HFFc6 (cell line): Measurements from ENCODE around the gene PLPP2. TPM values are rescaled to one million over a fixed set of nuclear protein-coding genes. Genes with fewer than 3 reads are reported as not detected.

Experiments
- DNase-seq: peaks from one replicate; pipeline ENCODE4 v3.0.0-alpha.2; 2018
- H3K27ac Mint-ChIP-seq: 2 replicates; pipeline ENCODE4 v1.8.0; 2020; ENCODE audit warnings: mild to moderate bottlenecking, mixed read lengths
- H3K27me3 Mint-ChIP-seq: 2 replicates; pipeline ENCODE4 v1.8.0; 2021; ENCODE audit warnings: mild to moderate bottlenecking, moderate library complexity, mixed read lengths; ENCODE audit not compliant: insufficient read depth
- H3K36me3 Mint-ChIP-seq: 2 replicates; pipeline ENCODE4 v1.8.0; 2021; ENCODE audit warnings: low read depth, mixed read lengths
- H3K4me1 Mint-ChIP-seq: 2 replicates; pipeline ENCODE4 v1.8.0; 2020; ENCODE audit warnings: low read depth, mixed read lengths
- H3K4me3 Mint-ChIP-seq: 2 replicates; pipeline ENCODE4 v1.8.0; 2020; ENCODE audit warnings: mild to moderate bottlenecking, moderate library complexity, mixed read lengths
- H3K9me3 Mint-ChIP-seq: 2 replicates; pipeline ENCODE4 v1.8.0; 2020; ENCODE audit warnings: mild to moderate bottlenecking, mixed read lengths
- total RNA-seq, 6 experiments: library from RNA; stranded (reverse); fragmentation: NEBNext Ultra II Directional; extraction: Animal tissue kit (Norgen Biotek cat#: 25700); gene quantifications; 2 replicates in 1 of 6; 3 replicates in 5 of 6; pipeline ENCODE4 v1.2.3, GENCODE V29; 2021
- TF ChIP-seq, protein P1 (sequence below): fragments of 200-600 bp; sonication (generic); IDR thresholded peaks from 2 replicates; pipeline ENCODE4 v1.5.0; 2021; ENCODE audit warnings: antibody characterized with exemption, mild to moderate bottlenecking

Gene PLPP2
- total RNA-seq, 6 experiments from 2014 or later: 3.5 to 15.0 (median 4.2) TPM

- TF ChIP-seq, protein P1, sequence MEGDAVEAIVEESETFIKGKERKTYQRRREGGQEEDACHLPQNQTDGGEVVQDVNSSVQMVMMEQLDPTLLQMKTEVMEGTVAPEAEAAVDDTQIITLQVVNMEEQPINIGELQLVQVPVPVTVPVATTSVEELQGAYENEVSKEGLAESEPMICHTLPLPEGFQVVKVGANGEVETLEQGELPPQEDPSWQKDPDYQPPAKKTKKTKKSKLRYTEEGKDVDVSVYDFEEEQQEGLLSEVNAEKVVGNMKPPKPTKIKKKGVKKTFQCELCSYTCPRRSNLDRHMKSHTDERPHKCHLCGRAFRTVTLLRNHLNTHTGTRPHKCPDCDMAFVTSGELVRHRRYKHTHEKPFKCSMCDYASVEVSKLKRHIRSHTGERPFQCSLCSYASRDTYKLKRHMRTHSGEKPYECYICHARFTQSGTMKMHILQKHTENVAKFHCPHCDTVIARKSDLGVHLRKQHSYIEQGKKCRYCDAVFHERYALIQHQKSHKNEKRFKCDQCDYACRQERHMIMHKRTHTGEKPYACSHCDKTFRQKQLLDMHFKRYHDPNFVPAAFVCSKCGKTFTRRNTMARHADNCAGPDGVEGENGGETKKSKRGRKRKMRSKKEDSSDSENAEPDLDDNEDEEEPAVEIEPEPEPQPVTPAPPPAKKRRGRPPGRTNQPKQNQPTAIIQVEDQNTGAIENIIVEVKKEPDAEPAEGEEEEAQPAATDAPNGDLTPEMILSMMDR: no peak
- DNase-seq: no peak
- no peaks in the 10 kb centered on the region for H3K4me1 Mint-ChIP-seq
- no peaks in the 10 kb centered on the region for H3K9me3 Mint-ChIP-seq
- H3K27me3 Mint-ChIP-seq: no peaks in the 10 kb centered on the region; the same call in none of the 2 replicates
- no peak overlapping the region for H3K27ac Mint-ChIP-seq
- peaks cover 14% of the 10 kb centered on the region for H3K36me3 Mint-ChIP-seq
- H3K4me3 Mint-ChIP-seq: no peak overlapping the region
These were observed 18.0 kb upstream of the PLPP2 start for GRCh38 chr19:309206-309565.

DNA sequence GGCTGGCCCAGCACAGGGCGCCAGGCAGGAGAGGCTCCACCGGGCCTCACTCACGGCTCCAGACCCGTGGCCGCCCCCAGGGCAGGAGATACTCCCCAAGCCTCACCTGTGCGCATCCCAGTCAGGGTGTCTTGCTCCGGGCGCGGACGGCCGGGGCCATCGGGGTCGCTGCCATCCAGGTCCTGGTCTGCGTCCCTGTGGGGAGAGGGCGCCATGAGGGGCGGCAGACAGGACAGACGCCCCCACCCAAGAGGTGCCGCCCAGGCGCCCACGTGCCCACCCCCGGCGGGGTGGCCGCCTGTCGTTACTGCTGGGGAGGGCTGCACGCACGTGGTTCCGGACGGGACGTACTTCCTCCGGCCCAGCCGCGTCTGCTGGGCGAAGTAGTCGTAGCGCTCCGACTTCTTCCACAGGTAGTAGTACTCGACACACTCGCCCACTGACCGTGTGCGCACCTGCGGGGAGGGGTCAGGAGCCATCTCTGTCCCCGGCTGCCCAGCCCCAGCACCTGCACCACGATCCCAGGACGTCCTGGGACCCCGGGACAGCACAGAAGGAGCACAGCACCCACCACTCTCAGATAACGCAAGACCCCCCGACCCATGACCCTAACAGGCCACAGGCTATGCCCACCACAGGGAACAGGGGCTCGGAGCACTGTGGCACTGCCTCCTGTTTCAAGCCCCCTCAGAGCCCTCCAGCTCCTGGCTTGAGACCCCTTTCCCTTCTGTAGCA, 17.4 kb upstream of the PLPP2 start:
- H3K27ac Mint-ChIP-seq: no peak overlapping the region
- no peaks in the 10 kb centered on the region for H3K4me1 Mint-ChIP-seq
- H3K9me3 Mint-ChIP-seq: no peaks in the 10 kb centered on the region
- DNase-seq: no peak
- TF ChIP-seq, protein P1: no peak
- H3K27me3 Mint-ChIP-seq: no peaks in the 10 kb centered on the region; the same call in none of the 2 replicates
- no peak overlapping the region for H3K4me3 Mint-ChIP-seq
- H3K36me3 Mint-ChIP-seq: peaks cover 12% of the 10 kb centered on the region; the same call in 1 of the 2 replicates

GRCh38 chr19:307793-308420, 16.7 kb upstream of the PLPP2 start:
- no peak overlapping the region for H3K27ac Mint-ChIP-seq
- TF ChIP-seq, protein P1: no peak
- DNase-seq: no peak
- no peaks in the 10 kb centered on the region; the same call in none of the 2 replicates for H3K27me3 Mint-ChIP-seq
- H3K36me3 Mint-ChIP-seq: peaks cover 12% of the 10 kb centered on the region; the same call in 1 of the 2 replicates
- H3K4me3 Mint-ChIP-seq: no peak overlapping the region
- H3K9me3 Mint-ChIP-seq: no peaks in the 10 kb centered on the region
- no peaks in the 10 kb centered on the region for H3K4me1 Mint-ChIP-seq

- H3K27ac Mint-ChIP-seq: no peak overlapping the region
- no peaks in the 10 kb centered on the region; the same call in none of the 2 replicates for H3K27me3 Mint-ChIP-seq
- DNase-seq: no peak
- no peaks in the 10 kb centered on the region for H3K4me1 Mint-ChIP-seq
- H3K36me3 Mint-ChIP-seq: peaks cover 12% of the 10 kb centered on the region; the same call in 1 of the 2 replicates
- TF ChIP-seq, protein P1: no peak
- no peak overlapping the region for H3K4me3 Mint-ChIP-seq
- no peaks in the 10 kb centered on the region for H3K9me3 Mint-ChIP-seq
These were observed 15.9 kb upstream of the PLPP2 start for GRCh38 chr19:307111-307531.

GRCh38 chr19:306151-306900, 15.1 kb upstream of the PLPP2 start:
- peaks cover 10% of the 10 kb centered on the region; the same call in 1 of the 2 replicates for H3K36me3 Mint-ChIP-seq
- H3K4me1 Mint-ChIP-seq: no peaks in the 10 kb centered on the region
- H3K4me3 Mint-ChIP-seq: no peak overlapping the region
- no peaks in the 10 kb centered on the region for H3K9me3 Mint-ChIP-seq
- TF ChIP-seq, protein P1: no peak
- H3K27ac Mint-ChIP-seq: no peak overlapping the region
- DNase-seq: no peak
- H3K27me3 Mint-ChIP-seq: no peaks in the 10 kb centered on the region; the same call in none of the 2 replicates
